Endothelial cell of umbilical vein (primary cell): ENCODE measurements around the gene KCTD5. TPM values are rescaled to one million over a fixed set of nuclear protein-coding genes. Genes with fewer than 3 reads are reported as not detected.

ENCODE experiments used
- BruUV-seq: library from RNA; stranded (reverse); fragments of 400-500 nt; replicated peaks from 2 replicates; lab custom pipeline; 2021; lab: Mats Ljungman, UMichigan
- CTCF ChIA-PET: fragments of 300-600, 350-600 bp; sonication (Branson Sonifier 250); formaldehyde crosslinking; loops from one replicate; lab custom pipeline; 2021; ENCODE audit warnings: antibody characterized with exemption, inconsistent platforms; lab: Charles Lee
- POLR2A ChIA-PET: fragments of 300-600, 350-600 bp; sonication (Branson Sonifier 250); formaldehyde crosslinking; loops from one replicate; lab custom pipeline; 2021; ENCODE audit warnings: antibody characterized with exemption, inconsistent platforms; lab: Charles Lee
- DNase-seq: peaks from one replicate; pipeline ENCODE4 v3.0.0-alpha.2; 2011; ENCODE audit warnings: low read depth, low spot score
- FAIRE-seq: peaks from 2 replicates; lab custom pipeline; 2011; peaks lifted over from hg19 to GRCh38; lab: Jason Lieb, UNC
- H2AFZ ChIP-seq: 2 replicates; pipeline ENCODE4 v1.6.0; 2012; ENCODE audit warnings: low read depth, low read length, control low read depth, inconsistent platforms
- H3K27ac ChIP-seq: 2 replicates; pipeline ENCODE4 v1.5.1; 2011; ENCODE audit warnings: low read depth, mild to moderate bottlenecking, control low read depth, low read length, moderate library complexity; ENCODE audit not compliant: insufficient read depth
- H3K27me3 ChIP-seq, 2 experiments: 2 replicates each; pipeline versions ENCODE4 v1.6.0 to v1.6.1; 2011; ENCODE audit warnings: low read length in 2 of 2, mixed read lengths in 1 of 2; ENCODE audit not compliant: control insufficient read depth in 2 of 2, insufficient read depth in 2 of 2
- H3K36me3 ChIP-seq, 2 experiments: 2 replicates in 1 of 2; 3 replicates in 1 of 2; pipeline ENCODE4 v1.5.1; 2011; ENCODE audit warnings: low read length in 2 of 2, mild to moderate bottlenecking in 1 of 2, moderate library complexity in 1 of 2; ENCODE audit not compliant: control insufficient read depth in 2 of 2, insufficient read depth in 2 of 2; ENCODE audit errors: extremely low read depth in 1 of 2
- H3K4me1 ChIP-seq: 3 replicates; pipeline ENCODE4 v1.5.1; 2011; ENCODE audit warnings: mild to moderate bottlenecking, low read length; ENCODE audit not compliant: control insufficient read depth, insufficient read depth; ENCODE audit errors: extremely low read depth
- H3K4me2 ChIP-seq: 2 replicates; pipeline ENCODE4 v1.6.1; 2011; ENCODE audit warnings: low read length, control low read depth, mixed read lengths; ENCODE audit not compliant: insufficient read depth
- H3K4me3 ChIP-seq, 3 experiments: fragments of 200-600 bp in 1 of 3; sonication (generic), shearing (Covaris generic) in 1 of 3; replicated peaks in 1 of 3; 2 replicates each; pipeline ENCODE4 v1.5.1; 2011 to 2016; ENCODE audit warnings: control low read depth in 3 of 3, low read length in 3 of 3, mild to moderate bottlenecking in 2 of 3, inconsistent platforms in 1 of 3, low read depth in 1 of 3, moderate library complexity in 1 of 3; ENCODE audit not compliant: insufficient read depth in 1 of 3
- H3K79me2 ChIP-seq: 2 replicates; pipeline ENCODE4 v1.6.0; 2012; ENCODE audit warnings: low read length, inconsistent platforms; ENCODE audit not compliant: control insufficient read depth, insufficient read depth
- H3K9ac ChIP-seq: replicated peaks from 2 replicates; pipeline ENCODE3; 2011; ENCODE audit warnings: low read length, control low read depth; ENCODE audit not compliant: insufficient read depth; ENCODE audit errors: extremely low read depth
- H3K9me1 ChIP-seq: replicated peaks from 3 replicates; pipeline ENCODE4 v1.6.0; 2011; ENCODE audit warnings: mild to moderate bottlenecking, low read length; ENCODE audit not compliant: control insufficient read depth, insufficient read depth; ENCODE audit errors: extremely low read depth
- H3K9me3 ChIP-seq: replicated peaks from 2 replicates; pipeline ENCODE4 v1.5.1; 2012; ENCODE audit warnings: low read length, inconsistent platforms; ENCODE audit not compliant: control insufficient read depth, insufficient read depth
- H4K20me1 ChIP-seq: replicated peaks from 2 replicates; pipeline ENCODE3; 2011; ENCODE audit warnings: mild to moderate bottlenecking, low read length; ENCODE audit not compliant: control insufficient read depth, insufficient read depth; ENCODE audit errors: extremely low read depth
- CTCF ChIP-seq, 2 donors: IDR thresholded peaks; 1 replicate in 1 of 2; 2 replicates in 1 of 2; pipeline ENCODE4 v1.5.1; 2011; ENCODE audit warnings: low read length in 2 of 2, mild to moderate bottlenecking in 2 of 2, moderate library complexity in 2 of 2, control low read depth in 1 of 2, inconsistent platforms in 1 of 2, low read depth in 1 of 2; ENCODE audit not compliant: insufficient read depth in 1 of 2; ENCODE audit errors: extremely low read depth in 1 of 2
- EZH2 ChIP-seq: IDR thresholded peaks from 2 replicates; pipeline ENCODE4 v1.6.1; 2012; ENCODE audit warnings: borderline replicate concordance, low read depth, mild to moderate bottlenecking, moderate library complexity, low read length, inconsistent platforms; ENCODE audit not compliant: severe bottlenecking
- FOS ChIP-seq: IDR thresholded peaks from 2 replicates; pipeline ENCODE4 v1.6.1; 2011; ENCODE audit warnings: mild to moderate bottlenecking, low read length, moderate library complexity, borderline replicate concordance; ENCODE audit not compliant: insufficient read depth
- GATA2 ChIP-seq: IDR thresholded peaks from 2 replicates; pipeline ENCODE4 v1.7.0; 2011; ENCODE audit warnings: low read depth, mild to moderate bottlenecking, moderate library complexity, mixed read lengths, low read length; ENCODE audit not compliant: insufficient read length, insufficient read depth
- JUN ChIP-seq: IDR thresholded peaks from 2 replicates; pipeline ENCODE4 v1.6.1; 2011; ENCODE audit warnings: borderline replicate concordance, low read depth; ENCODE audit not compliant: insufficient read length, insufficient read depth
- MAX ChIP-seq: IDR thresholded peaks from 2 replicates; pipeline ENCODE4 v1.6.1; 2011; ENCODE audit not compliant: insufficient read depth, insufficient read length
- MYC ChIP-seq: IDR thresholded peaks from one replicate; pipeline ENCODE4 v1.6.1; 2011; ENCODE audit warnings: mild to moderate bottlenecking, low read depth, low read length
- POLR2A ChIP-seq: IDR thresholded peaks from 2 replicates; pipeline ENCODE4 v1.6.1; 2012; ENCODE audit warnings: low read depth, mild to moderate bottlenecking, control low read depth, low read length
- POLR2AphosphoS5 ChIP-seq: IDR thresholded peaks from 2 replicates; pipeline ENCODE4 v1.6.1; 2012; ENCODE audit warnings: low read depth, mild to moderate bottlenecking, control low read depth, low read length, moderate library complexity; ENCODE audit not compliant: insufficient read depth
- dilution Hi-C: fragments of 300-500 bp; cut with MboI; formaldehyde crosslinking; loops from one replicate; pipeline ENCODE4 v1.15.0; 2019; ENCODE audit warnings: low sequenced_read_pairs; ENCODE audit not compliant: extremely low pct_ligation_motif_present
- intact Hi-C: fragments of 100-400 bp; cut with micrococcal nuclease; formaldehyde crosslinking; loops from one replicate; pipeline ENCODE4 v1.10.0; 2022
- polyA plus RNA-seq, 4 experiments: library from polyadenylated mRNA; depleted of rRNA in 3 of 4; stranded (reverse) in 3 of 4; unstranded in 1 of 4; fragments of >200 nt; gene quantifications; 2 replicates each; pipeline versions ENCODE4 v1.2.1 to v1.2.3, GENCODE V29; 2011 to 2012; ENCODE audit warnings: missing spikeins in 1 of 4
- total RNA-seq: library from RNA; stranded (reverse); gene quantifications from 2 replicates; pipeline ENCODE4 v1.2.3, GENCODE V29; 2021

Gene KCTD5
- total and polyA plus RNA-seq, 2 donors (not counting 3 experiments of a cell fraction or from before 2014, with no cell fraction given) = 32.2 to 42.0 TPM

DNA sequence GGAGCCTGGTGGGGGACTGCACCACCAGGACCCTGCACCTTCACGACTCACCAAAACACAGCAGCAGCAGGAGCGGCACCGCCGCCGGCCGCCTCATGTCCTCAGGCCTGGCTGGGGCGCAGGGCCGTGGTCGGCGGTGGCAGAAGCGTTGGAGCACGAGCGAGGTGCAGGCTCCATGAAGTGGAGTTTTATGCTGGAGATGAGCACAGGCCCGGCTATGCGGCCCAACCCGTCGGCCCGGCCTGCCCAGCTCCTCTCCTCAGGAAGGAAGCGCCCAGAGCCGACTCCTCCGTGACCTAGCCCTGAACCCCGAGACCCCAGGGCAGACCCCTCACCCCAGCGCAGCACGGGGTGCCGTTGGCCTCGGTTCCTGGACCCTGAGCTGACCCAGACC lies 37.7 kb downstream of the KCTD5 start, which contains the start of gene PRSS27:
Gene PRSS27 (minus strand): TSS at position 161 of the 394 bp plus-strand sequence. CDS start 64 bp downstream, at position 97.
- no peaks in the 10 kb centered on the region for H3K9me1 ChIP-seq
- FAIRE-seq (no peak), DNase-seq (no peak)
- peak within 1 kb of the TSS; percentile 20 to 62 (median 55) for H3K4me3 ChIP-seq
- H3K36me3 ChIP-seq = no peaks in the 10 kb centered on the region
- CTCF ChIA-PET = interaction anchor here (0.7 to 1.0 kb wide), 2 partner anchors 16 to 148 kb away, joined by 3 to 4 read pairs; no protein-coding TSS in a partner anchor
- peak within 1 kb of the TSS; percentile 41 for H3K27ac ChIP-seq
- no peaks in the 10 kb centered on the region for H4K20me1 ChIP-seq
- peak within 1 kb of the TSS; percentile 87 for H2AFZ ChIP-seq
- intact Hi-C loops = loop anchor here (2.0 kb wide), 1 partner anchor 149 kb away; no protein-coding TSS in a partner anchor
- TF ChIP-seq EZH2 (no peak), GATA2 (no peak), POLR2A (no peak), MYC (no peak), MAX (no peak), FOS (no peak), JUN (no peak), POLR2AphosphoS5 (no peak), CTCF (IDR thresholded peaks at IDR 0.05; ENCODE audit: extremely low read depth in 1 of 2, insufficient read depth in 1 of 2, low read depth in 1 of 2, low read length in 2 of 2) (no peak)
- H3K9ac ChIP-seq = peak within 1 kb of the TSS; percentile 62
- H3K79me2 ChIP-seq = no peaks in the 10 kb centered on the region
- no TSS peak for BruUV-seq
- dilution Hi-C loops = no loop called here
- H3K27me3 ChIP-seq = peaks cover 0 to 4% of the 10 kb centered on the region in 2 experiments
- peak within 1 kb of the TSS; percentile 63 for H3K4me2 ChIP-seq
- H3K9me3 ChIP-seq = no peaks in the 10 kb centered on the region
- H3K4me1 ChIP-seq = peaks cover 4% of the 10 kb centered on the region
- POLR2A ChIA-PET = no interaction called here
